Colonic mucosa (tissue), 4 donors: ENCODE measurements around the gene ZNF491. TPM values are rescaled to one million over a fixed set of nuclear protein-coding genes. Genes with fewer than 3 reads are reported as not detected.

Experiments used
- DNase-seq: peaks from one replicate; pipeline ENCODE4 v3.0.0-alpha.2; 2020
- H3K27ac ChIP-seq: fragments of 200-600 bp; one replicate; pipeline ENCODE4 v1.8.0; 2021
- H3K27me3 ChIP-seq: fragments of 200-600 bp; one replicate; pipeline ENCODE4 v1.8.0; 2021
- H3K36me3 ChIP-seq: fragments of 200-600 bp; one replicate; pipeline ENCODE4 v1.8.0; 2021
- H3K4me1 ChIP-seq: fragments of 200-600 bp; one replicate; pipeline ENCODE4 v1.8.0; 2021; ENCODE audit warnings: mild to moderate bottlenecking
- H3K4me3 ChIP-seq: fragments of 200-600 bp; one replicate; pipeline ENCODE4 v1.8.0; 2021
- H3K9ac ChIP-seq, 2 donors: one replicate each; pipeline ENCODE4 v1.7.0; 2013; ENCODE audit warnings: control low read depth in 2 of 2, low read depth in 2 of 2, low read length in 2 of 2
- H3K9me3 ChIP-seq: fragments of 200-600 bp; one replicate; pipeline ENCODE4 v1.8.0; 2021
- intact Hi-C: fragments of 100-400 bp; cut with DNase I; formaldehyde crosslinking; loops from one replicate; pipeline ENCODE4 v1.14.1; 2022
- total RNA-seq, 2 donors: library from RNA; stranded (reverse); fragmentation: NEBNext Ultra II Directional in 1 of 2; extraction: Animal tissue kit (Norgen Biotek cat#: 25700) in 1 of 2; gene quantifications; one replicate each; pipeline ENCODE4 v1.2.1, GENCODE V29; 2021
- TF ChIP-seq, protein P1 (sequence below): fragments of 200-600 bp; IDR thresholded peaks from one replicate; pipeline ENCODE4 v1.8.0; 2022; ENCODE audit warnings: antibody characterized with exemption, mild to moderate bottlenecking
- donor health status: healthy.
- donor health status: DM: no; HTN: no; CAD: no.
- donor health status: DM: no; HTN: no; CAD: no.

ZNF491 gene
- total RNA-seq, 2 donors from 2014 or later: 1.9 TPM

GRCh38 chr19:11784356-11784755 is 14.0 kb upstream of the ZNF491 start:
- no peaks in the 10 kb centered on the region for H3K9me3 ChIP-seq
- TF ChIP-seq, protein P1, sequence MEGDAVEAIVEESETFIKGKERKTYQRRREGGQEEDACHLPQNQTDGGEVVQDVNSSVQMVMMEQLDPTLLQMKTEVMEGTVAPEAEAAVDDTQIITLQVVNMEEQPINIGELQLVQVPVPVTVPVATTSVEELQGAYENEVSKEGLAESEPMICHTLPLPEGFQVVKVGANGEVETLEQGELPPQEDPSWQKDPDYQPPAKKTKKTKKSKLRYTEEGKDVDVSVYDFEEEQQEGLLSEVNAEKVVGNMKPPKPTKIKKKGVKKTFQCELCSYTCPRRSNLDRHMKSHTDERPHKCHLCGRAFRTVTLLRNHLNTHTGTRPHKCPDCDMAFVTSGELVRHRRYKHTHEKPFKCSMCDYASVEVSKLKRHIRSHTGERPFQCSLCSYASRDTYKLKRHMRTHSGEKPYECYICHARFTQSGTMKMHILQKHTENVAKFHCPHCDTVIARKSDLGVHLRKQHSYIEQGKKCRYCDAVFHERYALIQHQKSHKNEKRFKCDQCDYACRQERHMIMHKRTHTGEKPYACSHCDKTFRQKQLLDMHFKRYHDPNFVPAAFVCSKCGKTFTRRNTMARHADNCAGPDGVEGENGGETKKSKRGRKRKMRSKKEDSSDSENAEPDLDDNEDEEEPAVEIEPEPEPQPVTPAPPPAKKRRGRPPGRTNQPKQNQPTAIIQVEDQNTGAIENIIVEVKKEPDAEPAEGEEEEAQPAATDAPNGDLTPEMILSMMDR: no peak
- H3K4me1 ChIP-seq: no peaks in the 10 kb centered on the region
- H3K9ac ChIP-seq: no peak overlapping the region
- H3K27ac ChIP-seq: no peak overlapping the region
- DNase-seq: no peak
- intact Hi-C loops: loop anchor here (10.0 kb wide), 2 partner anchors 80 to 110 kb away; no protein-coding TSS in a partner anchor
- H3K27me3 ChIP-seq: no peaks in the 10 kb centered on the region
- H3K36me3 ChIP-seq: peaks cover 13% of the 10 kb centered on the region
- no peak overlapping the region for H3K4me3 ChIP-seq

GRCh38 chr19:11787536-11787935 is 10.8 kb upstream of the ZNF491 start:
- no peaks in the 10 kb centered on the region for H3K4me1 ChIP-seq
- TF ChIP-seq, protein P1: no peak
- no peak overlapping the region for H3K9ac ChIP-seq
- no peak overlapping the region for H3K27ac ChIP-seq
- no peaks in the 10 kb centered on the region for H3K9me3 ChIP-seq
- no peak for DNase-seq
- intact Hi-C loops: loop anchor here (10.0 kb wide), 2 partner anchors 83 to 113 kb away; no protein-coding TSS in a partner anchor
- no peaks in the 10 kb centered on the region for H3K36me3 ChIP-seq
- no peak overlapping the region for H3K4me3 ChIP-seq
- no peaks in the 10 kb centered on the region for H3K27me3 ChIP-seq

- no peak overlapping the region for H3K27ac ChIP-seq
- H3K4me3 ChIP-seq: no peak overlapping the region
- H3K9me3 ChIP-seq: no peaks in the 10 kb centered on the region
- TF ChIP-seq, protein P1: no peak
- no peaks in the 10 kb centered on the region for H3K36me3 ChIP-seq
- H3K27me3 ChIP-seq: no peaks in the 10 kb centered on the region
- intact Hi-C loops: no loop called here
- no peak for DNase-seq
- H3K4me1 ChIP-seq: peaks cover 4% of the 10 kb centered on the region
- no peak overlapping the region for H3K9ac ChIP-seq
These were observed 5.4 kb upstream of the ZNF491 start for GRCh38 chr19:11792942-11793341.

DNA sequence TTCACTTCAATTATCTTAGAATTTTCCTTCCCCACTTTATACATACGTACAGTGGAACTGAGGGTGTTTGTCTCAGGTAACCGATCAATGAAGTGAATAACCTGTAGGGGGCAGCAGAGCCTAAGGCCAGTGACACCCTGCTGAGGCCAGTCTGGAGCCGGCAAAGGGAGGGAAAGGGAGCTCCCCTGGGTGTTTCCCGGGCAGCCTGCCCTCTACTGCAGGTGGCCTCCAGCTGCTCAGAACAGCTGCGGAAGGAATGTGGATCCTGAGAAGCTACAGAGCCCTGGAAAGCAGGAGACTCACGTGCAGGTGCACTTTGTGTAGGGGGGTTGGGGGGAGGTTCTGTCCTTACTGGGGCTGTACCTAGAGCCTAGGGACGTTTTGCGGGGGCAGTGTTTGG is 832 bp upstream of the ZNF491 start:
- peak overlapping the region; percentile 70 for H3K27ac ChIP-seq
- H3K4me3 ChIP-seq: no peak overlapping the region
- no peaks in the 10 kb centered on the region for H3K27me3 ChIP-seq
- no peaks in the 10 kb centered on the region for H3K9me3 ChIP-seq
- TF ChIP-seq, protein P1: peak; percentile 75
- intact Hi-C loops: loop anchor here (5.0 kb wide), 2 partner anchors 190 to 345 kb away; partner anchors contain the start of gene ZNF20
- DNase-seq: peak; percentile 96
- H3K4me1 ChIP-seq: peaks cover 6% of the 10 kb centered on the region
- no peak overlapping the region for H3K9ac ChIP-seq
- no peaks in the 10 kb centered on the region for H3K36me3 ChIP-seq

GRCh38 chr19:11806354-11807098 is 8.2 kb downstream of the ZNF491 start:
- Histone ChIP-seq H3K36me3 (no peaks in the 10 kb centered on the region), H3K27ac (no peak overlapping the region), H3K4me3 (no peak overlapping the region), H3K9ac (no peak overlapping the region), H3K27me3 (no peaks in the 10 kb centered on the region), H3K9me3 (peaks cover 17% of the 10 kb centered on the region), H3K4me1 (no peaks in the 10 kb centered on the region)
- no peak for DNase-seq
- intact Hi-C loops: no loop called here
- TF ChIP-seq, protein P1: no peak
